Measurements from ENCODE around the gene CRIP2. TPM values are rescaled to one million over a fixed set of nuclear protein-coding genes. Genes with fewer than 3 reads are reported as not detected.

The CRIP2 gene
- polyA plus RNA-seq, 1 donor = 256 TPM

Other genes with a start within 250 kb of the CRIP2 start
- gene BTBD6, start 226.3 kb upstream of the CRIP2 start, polyA plus RNA-seq (ENCODE audit: insufficient read length) = 45.3 TPM
- gene BRF1, start 173.8 kb upstream of the CRIP2 start, polyA plus RNA-seq (ENCODE audit: insufficient read length) = 29.7 TPM
- gene PACS2, start 160.1 kb upstream of the CRIP2 start, polyA plus RNA-seq (ENCODE audit: insufficient read length) = 116 TPM
- 0.56 TPM for gene TEX22, start 76.3 kb upstream of the CRIP2 start, polyA plus RNA-seq (ENCODE audit: insufficient read length)
- gene MTA1, start 55.0 kb upstream of the CRIP2 start, polyA plus RNA-seq (ENCODE audit: insufficient read length) = 90.4 TPM
- 36.2 TPM for gene CRIP1, start 12.1 kb downstream of the CRIP2 start, polyA plus RNA-seq (ENCODE audit: insufficient read length)
- gene TEDC1, start 16.4 kb downstream of the CRIP2 start, polyA plus RNA-seq (ENCODE audit: insufficient read length) = 5.1 TPM
- gene TMEM121, start 51.8 kb downstream of the CRIP2 start, polyA plus RNA-seq (ENCODE audit: insufficient read length) = 2.9 TPM